ENCODE measurements around the gene EHMT1. TPM values are rescaled to one million over a fixed set of nuclear protein-coding genes. Genes with fewer than 3 reads are reported as not detected.

The EHMT1 gene
- polyA plus RNA-seq, 3 donors, result 10.1 to 46.5 (median 15.0) TPM

DNA sequence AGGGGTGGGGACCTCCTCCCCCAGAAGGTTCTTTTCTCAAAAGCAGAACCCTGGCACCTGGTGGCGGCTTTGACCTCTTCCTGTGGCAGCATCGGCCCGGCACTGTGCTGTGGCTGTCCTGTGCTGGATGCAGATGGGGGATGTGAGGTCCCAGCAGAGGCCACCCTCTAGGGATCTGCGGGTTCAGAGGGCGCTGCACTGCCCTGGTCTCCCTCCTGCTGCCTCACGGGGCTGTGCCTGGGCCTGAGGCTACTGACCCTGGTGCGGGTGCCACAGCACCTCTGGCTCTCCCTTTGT is 182.2 kb downstream of the EHMT1 start:
- H3K4me3 Mint-ChIP-seq, result no peak overlapping the region
- Histone ChIP-seq H3K4me2 (replicated peaks; ENCODE audit: extremely low read depth, low read length, poor library complexity, severe bottlenecking) (no peak overlapping the region), H3K4me3 (replicated peaks in 1 of 3; ENCODE audit: low read depth in 2 of 3, low read length in 3 of 3) (no peak overlapping the region), H3K4me1 (ENCODE audit: control insufficient read depth in 1 of 2, insufficient read depth in 2 of 2, low read length in 2 of 2) (no peaks in the 10 kb centered on the region), H3K27ac (ENCODE audit: low read depth in 1 of 2, low read length in 2 of 2) (no peak overlapping the region), H3K27me3 (ENCODE audit: control insufficient read depth in 2 of 2, insufficient read depth in 2 of 2, low read length in 2 of 2) (no peaks in the 10 kb centered on the region), H3K36me3 (replicated peaks in 1 of 2; ENCODE audit: control insufficient read depth in 1 of 2, insufficient read depth in 2 of 2, low read length in 2 of 2) (peaks cover 59 to 93% of the 10 kb centered on the region in 2 donors), H2AFZ (ENCODE audit: insufficient read depth, low read depth, low read length, poor library complexity, severe bottlenecking) (no peak overlapping the region), H4K20me1 (ENCODE audit: insufficient read depth, low read length) (no peaks in the 10 kb centered on the region), H3K9ac (ENCODE audit: insufficient read depth, low read length, poor library complexity, severe bottlenecking) (no peak overlapping the region), H3K9me3 (replicated peaks in 1 of 2; ENCODE audit: control insufficient read depth in 1 of 2, insufficient read depth in 1 of 2, low read length in 2 of 2) (no peaks in the 10 kb centered on the region), H3K79me2 (ENCODE audit: insufficient read depth, low read length) (no peaks in the 10 kb centered on the region)
- intact Hi-C loops (cut with micrococcal nuclease), result no loop called here
- DNase-seq, result no peak
- H3K36me3 Mint-ChIP-seq, result peaks cover 87 to 88% of the 10 kb centered on the region in 2 donors
- TF ChIP-seq, protein P1, sequence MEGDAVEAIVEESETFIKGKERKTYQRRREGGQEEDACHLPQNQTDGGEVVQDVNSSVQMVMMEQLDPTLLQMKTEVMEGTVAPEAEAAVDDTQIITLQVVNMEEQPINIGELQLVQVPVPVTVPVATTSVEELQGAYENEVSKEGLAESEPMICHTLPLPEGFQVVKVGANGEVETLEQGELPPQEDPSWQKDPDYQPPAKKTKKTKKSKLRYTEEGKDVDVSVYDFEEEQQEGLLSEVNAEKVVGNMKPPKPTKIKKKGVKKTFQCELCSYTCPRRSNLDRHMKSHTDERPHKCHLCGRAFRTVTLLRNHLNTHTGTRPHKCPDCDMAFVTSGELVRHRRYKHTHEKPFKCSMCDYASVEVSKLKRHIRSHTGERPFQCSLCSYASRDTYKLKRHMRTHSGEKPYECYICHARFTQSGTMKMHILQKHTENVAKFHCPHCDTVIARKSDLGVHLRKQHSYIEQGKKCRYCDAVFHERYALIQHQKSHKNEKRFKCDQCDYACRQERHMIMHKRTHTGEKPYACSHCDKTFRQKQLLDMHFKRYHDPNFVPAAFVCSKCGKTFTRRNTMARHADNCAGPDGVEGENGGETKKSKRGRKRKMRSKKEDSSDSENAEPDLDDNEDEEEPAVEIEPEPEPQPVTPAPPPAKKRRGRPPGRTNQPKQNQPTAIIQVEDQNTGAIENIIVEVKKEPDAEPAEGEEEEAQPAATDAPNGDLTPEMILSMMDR (IDR thresholded peaks at IDR 0.05), result no peak
- no peak overlapping the region for H3K27ac Mint-ChIP-seq
- no peaks in the 10 kb centered on the region for H3K27me3 Mint-ChIP-seq (ENCODE audit: low read depth in 3 of 3)
- no peaks in the 10 kb centered on the region for H3K4me1 Mint-ChIP-seq
- WGBS (ENCODE audit: insufficient coverage), result 33% methylated on average over 3 of the region's 7 CpGs
- H3K9me3 Mint-ChIP-seq, result peaks cover 0 to 3% (median 0%) of the 10 kb centered on the region in 7 donors

DNA sequence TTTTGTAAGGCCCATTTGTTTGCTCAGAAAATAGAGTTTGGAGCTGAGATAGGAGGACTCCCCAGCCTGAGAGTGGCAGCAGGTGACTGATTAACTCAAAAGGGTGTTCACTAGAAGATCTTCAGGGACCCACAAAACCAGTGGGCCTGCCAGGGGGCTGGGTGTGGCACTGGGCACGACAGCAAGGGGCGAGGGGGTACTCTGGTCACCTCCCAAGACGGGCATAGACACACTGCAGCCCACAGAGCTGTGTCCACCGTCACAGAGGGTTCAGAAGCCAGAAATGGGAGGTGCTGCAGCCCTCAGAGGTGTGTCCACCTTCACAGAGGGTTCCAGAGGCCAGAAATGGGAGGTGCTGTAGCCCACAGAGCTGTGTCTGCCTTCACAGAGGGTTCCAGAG is 183.2 kb downstream of the EHMT1 start:
- H3K36me3 Mint-ChIP-seq, result peaks cover 81 to 83% of the 10 kb centered on the region in 2 donors
- DNase-seq, result no peak
- 100% methylated on average over 4 of the region's 4 CpGs for WGBS (ENCODE audit: insufficient coverage)

More for the DNA sequence above, 183.2 kb downstream of the EHMT1 start:
- H3K4me3 Mint-ChIP-seq, result no peak overlapping the region
- H4K20me1 ChIP-seq (ENCODE audit: insufficient read depth, low read length), result no peaks in the 10 kb centered on the region
- TF ChIP-seq, protein P1 (IDR thresholded peaks at IDR 0.05), result no peak
- peak overlapping the region in 2 of 7 donors; percentile 46 to 51 for H3K27ac Mint-ChIP-seq
- H3K9ac ChIP-seq (ENCODE audit: insufficient read depth, low read length, poor library complexity, severe bottlenecking), result no peak overlapping the region
- peaks cover 0 to 3% (median 0%) of the 10 kb centered on the region in 7 donors for H3K9me3 Mint-ChIP-seq
- H3K4me3 ChIP-seq (replicated peaks in 1 of 3; ENCODE audit: low read depth in 2 of 3, low read length in 3 of 3), result no peak overlapping the region
- no peak overlapping the region for H3K4me2 ChIP-seq (replicated peaks; ENCODE audit: extremely low read depth, low read length, poor library complexity, severe bottlenecking)
- intact Hi-C loops (cut with micrococcal nuclease), result no loop called here
- H3K4me1 Mint-ChIP-seq, result no peaks in the 10 kb centered on the region
- no peak overlapping the region for H2AFZ ChIP-seq (ENCODE audit: insufficient read depth, low read depth, low read length, poor library complexity, severe bottlenecking)
- no peaks in the 10 kb centered on the region for H3K9me3 ChIP-seq (replicated peaks in 1 of 2; ENCODE audit: control insufficient read depth in 1 of 2, insufficient read depth in 1 of 2, low read length in 2 of 2)
- no peaks in the 10 kb centered on the region for H3K79me2 ChIP-seq (ENCODE audit: insufficient read depth, low read length)
- H3K4me1 ChIP-seq (ENCODE audit: control insufficient read depth in 1 of 2, insufficient read depth in 2 of 2, low read length in 2 of 2), result no peaks in the 10 kb centered on the region
- peaks cover 57 to 84% of the 10 kb centered on the region in 2 donors for H3K36me3 ChIP-seq (replicated peaks in 1 of 2; ENCODE audit: control insufficient read depth in 1 of 2, insufficient read depth in 2 of 2, low read length in 2 of 2)
- H3K27me3 Mint-ChIP-seq (ENCODE audit: low read depth in 3 of 3), result peaks cover 0 to 2% (median 0%) of the 10 kb centered on the region in 3 donors
- H3K27me3 ChIP-seq (ENCODE audit: control insufficient read depth in 2 of 2, insufficient read depth in 2 of 2, low read length in 2 of 2), result no peaks in the 10 kb centered on the region
- no peak overlapping the region for H3K27ac ChIP-seq (ENCODE audit: low read depth in 1 of 2, low read length in 2 of 2)
